GM18508 (cell line): Measurements from ENCODE around the gene RASL10B.
"Not testable (repeated sequence)": the region's sequence is repeated elsewhere in the genome, so short reads cannot be mapped to it uniquely, and the experiment has no call there.

Source experiments
- ATAC-seq: cut with Tn5 transposase; IDR thresholded peaks from one replicate; pipeline ENCODE4 v1.9.1; 2021; ENCODE audit warnings: moderate number of reproducible peaks; ENCODE audit not compliant: insufficient read depth, unreplicated experiment

The RASL10B gene

DNA sequence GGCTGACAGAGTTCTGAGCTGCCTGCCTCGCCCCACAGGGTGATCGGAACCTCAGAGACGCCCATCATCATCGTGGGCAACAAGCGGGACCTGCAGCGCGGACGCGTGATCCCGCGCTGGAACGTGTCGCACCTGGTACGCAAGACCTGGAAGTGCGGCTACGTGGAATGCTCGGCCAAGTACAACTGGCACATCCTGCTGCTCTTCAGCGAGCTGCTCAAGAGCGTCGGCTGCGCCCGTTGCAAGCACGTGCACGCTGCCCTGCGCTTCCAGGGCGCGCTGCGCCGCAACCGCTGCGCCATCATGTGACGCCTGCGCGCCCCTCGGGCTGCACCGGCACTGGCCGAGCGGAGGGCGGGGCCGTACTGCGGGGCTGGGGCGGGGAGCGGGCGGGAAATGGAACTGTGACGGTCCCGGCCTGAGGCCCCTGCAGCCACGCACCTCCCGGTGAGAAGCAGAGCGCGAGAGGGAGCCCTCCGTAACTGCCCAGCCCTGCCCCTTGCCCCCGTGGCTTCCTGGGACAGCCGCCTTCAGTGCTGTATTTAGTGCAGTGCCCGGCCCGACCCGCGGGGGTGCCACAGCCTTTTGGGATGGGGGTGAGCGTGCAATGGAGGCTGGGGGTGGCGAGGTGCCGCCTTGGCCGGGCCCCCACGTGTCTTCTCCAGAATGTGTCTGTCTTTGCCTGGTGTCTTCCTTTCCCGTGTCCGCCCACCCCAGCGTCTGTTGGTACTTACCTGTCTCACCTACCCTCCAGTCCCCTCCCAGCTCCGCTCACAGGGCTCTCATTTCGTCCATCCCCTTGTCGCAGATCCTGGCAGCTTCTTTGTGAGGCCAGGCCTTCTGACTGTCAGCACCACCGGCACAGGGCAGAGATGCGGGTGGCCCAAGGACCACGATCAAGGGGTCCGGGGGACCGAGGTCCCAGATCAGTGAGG, 9.8 kb downstream of the RASL10B start:
- ATAC-seq = no peak

DNA sequence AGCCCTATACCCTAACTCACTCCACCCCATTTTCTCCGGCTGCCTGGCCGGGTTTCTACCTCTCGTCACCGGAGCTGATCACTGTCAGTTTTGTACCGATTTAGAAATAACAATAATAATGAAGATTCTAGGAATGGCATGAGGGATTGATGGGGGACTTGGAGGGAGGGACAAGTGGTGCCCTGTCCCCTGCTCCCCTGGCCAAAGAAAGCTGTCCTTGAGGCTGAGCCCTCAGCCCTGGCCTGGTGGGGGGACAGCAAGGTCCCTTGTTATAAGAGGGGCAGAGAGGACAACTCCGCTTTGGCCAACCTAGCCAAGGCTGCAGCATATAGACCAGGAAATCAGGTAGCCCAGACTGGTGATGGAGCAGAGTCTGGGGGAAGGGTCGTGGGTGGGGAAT, 11.1 kb downstream of the RASL10B start:
- no peak for ATAC-seq

- ATAC-seq = no peak
Observed at GRCh38 chr17:35742896-35743477, 11.5 kb downstream of the RASL10B start.

GRCh38 chr17:35743626-35744328, 12.3 kb downstream of the RASL10B start:
- no peak for ATAC-seq

- no peak for ATAC-seq
Observed at GRCh38 chr17:35744830-35745229, 13.4 kb downstream of the RASL10B start.

GRCh38 chr17:35745246-35745645, 13.8 kb downstream of the RASL10B start:
- ATAC-seq = no peak

GRCh38 chr17:35745749-35746320, 14.4 kb downstream of the RASL10B start:
- ATAC-seq = no peak

GRCh38 chr17:35747540-35748017, 16.1 kb downstream of the RASL10B start:
- no peak for ATAC-seq

- no peak for ATAC-seq
Observed at GRCh38 chr17:35748341-35748841, 17.0 kb downstream of the RASL10B start.

DNA sequence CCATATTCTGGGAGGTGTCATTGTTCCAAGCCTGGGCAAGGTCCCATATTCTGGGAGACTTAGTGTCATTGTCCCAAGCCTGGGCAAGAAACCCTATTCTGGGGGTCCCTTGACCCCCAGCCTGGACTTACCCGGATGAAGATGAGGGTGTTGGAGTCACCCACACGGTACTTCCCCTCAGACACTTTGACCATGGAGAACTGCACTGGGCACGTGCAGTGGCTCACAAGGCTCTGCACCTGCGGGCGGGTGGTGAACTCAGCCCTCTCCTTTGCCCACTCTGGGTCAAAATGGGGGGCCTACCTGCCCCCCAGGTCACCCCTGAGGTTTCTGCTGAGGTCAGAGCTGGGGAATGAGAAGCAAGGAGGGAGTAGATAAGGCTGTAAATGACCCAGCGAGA, 17.5 kb downstream of the RASL10B start:
- no peak for ATAC-seq

GRCh38 chr17:35749560-35750412, 18.3 kb downstream of the RASL10B start:
- ATAC-seq = no peak

DNA sequence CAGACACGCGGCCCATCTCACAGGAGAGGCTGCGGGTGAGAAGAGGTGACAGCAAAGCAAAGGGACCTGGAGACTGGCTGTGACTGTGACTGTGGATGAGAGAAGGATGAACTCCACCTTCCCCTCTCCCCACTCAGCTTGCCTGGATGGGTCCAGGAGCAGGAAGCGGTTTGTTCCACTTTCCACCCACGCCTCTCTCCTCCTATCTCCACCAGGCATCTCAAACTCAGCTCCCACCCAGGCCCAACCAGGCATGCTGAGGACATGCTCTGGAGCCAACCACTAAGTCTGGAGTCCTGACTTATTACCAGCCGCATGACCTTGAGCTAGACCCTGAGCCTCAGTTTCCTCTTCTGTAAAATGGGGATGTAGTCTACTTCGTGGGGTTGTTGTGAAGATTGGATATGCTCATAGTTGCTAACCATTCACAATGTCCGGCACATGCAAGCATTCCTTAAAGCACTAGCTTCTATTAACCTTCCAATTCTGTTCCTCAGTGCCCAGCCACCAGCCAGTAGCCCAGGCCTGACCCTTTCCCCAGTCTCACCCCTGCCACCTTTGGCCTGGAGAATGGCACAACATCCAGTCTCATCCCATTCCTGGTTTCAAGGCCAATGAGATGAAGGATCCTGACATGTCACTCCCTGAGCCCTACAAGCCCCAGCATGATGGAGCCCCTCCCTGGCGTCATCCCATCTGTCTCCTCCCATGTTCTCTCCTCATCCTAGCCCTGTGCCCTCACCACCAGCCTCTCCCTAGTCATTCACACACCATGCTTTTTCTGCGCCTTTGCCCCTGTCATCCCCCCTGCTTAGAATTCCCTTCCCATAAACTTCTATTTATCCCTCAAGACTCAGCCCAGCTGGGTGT, 19.3 kb downstream of the RASL10B start:
- no peak for ATAC-seq

DNA sequence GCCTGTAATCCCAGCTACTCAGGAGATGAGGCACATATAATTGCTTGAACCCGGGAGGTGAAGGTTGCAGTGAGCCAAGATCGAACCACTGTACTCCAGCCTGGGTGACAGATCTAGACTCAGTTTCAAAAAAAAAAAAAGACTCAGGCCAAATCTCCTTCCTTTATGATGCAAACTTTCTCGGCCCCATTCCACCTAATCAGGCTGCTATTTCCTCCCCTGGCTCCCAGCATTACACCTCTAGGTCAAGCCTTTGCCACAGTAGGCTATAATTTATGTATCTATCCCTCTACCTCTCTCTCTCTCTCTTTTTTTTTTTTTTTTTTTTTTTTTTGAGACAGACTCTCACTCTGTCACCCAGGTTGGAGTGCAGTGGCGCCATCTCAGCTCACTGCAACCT, 20.1 kb downstream of the RASL10B start:
- not testable (repeated sequence) for ATAC-seq

GRCh38 chr17:35752471-35752870, 21.0 kb downstream of the RASL10B start:
- no peak for ATAC-seq

GRCh38 chr17:35752945-35753764, 21.7 kb downstream of the RASL10B start, which contains the start of gene GAS2L2:
TSS of gene GAS2L2 (minus strand) at chr17:35753239. CDS start at chr17:35752850, 389 bp downstream.
- ATAC-seq = no peak

DNA sequence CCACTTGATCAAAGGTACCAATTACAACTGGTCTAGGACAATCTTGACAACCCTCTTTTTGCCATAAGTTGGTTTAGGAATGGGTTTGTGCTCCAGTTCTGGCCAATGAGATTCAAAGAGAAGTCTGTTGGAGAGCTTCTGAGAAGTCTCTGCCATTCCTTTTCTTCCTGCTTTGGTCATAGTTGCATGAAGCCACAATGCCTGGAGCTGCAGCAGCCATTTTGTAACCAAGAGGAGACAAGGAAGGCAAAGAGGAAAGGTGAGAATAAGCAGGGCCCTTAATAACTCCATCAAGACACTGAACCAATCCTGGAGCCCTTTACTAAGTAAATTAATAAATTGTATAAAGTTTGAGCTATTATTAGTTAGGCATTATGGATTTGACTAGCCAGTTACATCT, 25.8 kb downstream of the RASL10B start:
- no peak for ATAC-seq

DNA sequence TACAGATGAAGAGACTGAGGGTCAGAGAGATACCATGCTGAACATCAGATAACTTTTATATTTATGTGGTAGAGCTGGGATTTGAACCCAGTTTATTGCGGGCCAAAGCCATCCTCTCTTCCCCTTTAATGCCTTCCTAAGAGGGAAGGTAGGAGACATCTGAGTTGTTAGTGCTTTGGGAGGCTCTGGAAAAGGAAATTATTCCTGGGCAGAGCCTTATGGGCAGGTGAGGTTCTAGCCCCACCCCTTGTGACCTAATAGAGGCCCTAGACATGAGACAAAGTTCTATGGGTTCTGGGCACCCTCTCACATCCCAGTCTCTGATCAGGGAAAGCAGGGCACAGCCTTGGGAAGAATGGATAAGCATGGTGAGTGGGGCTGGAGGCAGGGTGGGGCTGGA, 29.1 kb downstream of the RASL10B start, which contains the start of gene C17orf50:
Gene C17orf50 (plus strand): TSS at position 301 of the 400 bp plus-strand sequence. CDS start 55 bp downstream, at position 356.
- no peak for ATAC-seq

- ATAC-seq = no peak
Observed at GRCh38 chr17:35761601-35762000, 30.2 kb downstream of the RASL10B start.
